Measurements from ENCODE around the gene EPHA1.

- no peak for TF ChIP-seq CTCF (IDR thresholded peaks at IDR 0.05; ENCODE audit: extremely low read depth in 1 of 2, insufficient read depth in 1 of 2, low read depth in 1 of 2, low read length in 2 of 2)
- TF ChIP-seq EZH2 (IDR thresholded peaks at IDR 0.05; ENCODE audit: borderline replicate concordance, low read depth, low read length, severe bottlenecking), result no peak
- no peak for TF ChIP-seq POLR2AphosphoS5 (IDR thresholded peaks at IDR 0.05; ENCODE audit: insufficient read depth, low read depth, low read length)
- TF ChIP-seq POLR2A (IDR thresholded peaks at IDR 0.05; ENCODE audit: low read depth, low read length), result no peak
- no peak for TF ChIP-seq JUN (IDR thresholded peaks at IDR 0.05; ENCODE audit: borderline replicate concordance, insufficient read depth, insufficient read length, low read depth)
- no peak for TF ChIP-seq MYC (IDR thresholded peaks at IDR 0.05; ENCODE audit: low read depth, low read length)
- TF ChIP-seq MAX (IDR thresholded peaks at IDR 0.05; ENCODE audit: insufficient read depth, insufficient read length), result no peak
Observed at GRCh38 chr7:143379611-143380259, 28.9 kb downstream of the EPHA1 start.

Data from endothelial cell of umbilical vein (primary cell).